CD14-positive monocyte (primary cell): Measurements from ENCODE around the gene MYO7A. TPM values are rescaled to one million over a fixed set of nuclear protein-coding genes. Genes with fewer than 3 reads are reported as not detected.

ENCODE experiments used
- DNase-seq, 3 donors: peaks; one replicate each; pipeline ENCODE4 v3.0.0-alpha.2; 2011 to 2022
- H2AFZ ChIP-seq: 2 replicates; pipeline ENCODE4 v1.6.0; 2012; ENCODE audit warnings: mild to moderate bottlenecking, low read depth, low read length, inconsistent platforms; ENCODE audit not compliant: insufficient read depth, poor library complexity, severe bottlenecking
- H3K27ac ChIP-seq, 2 donors: 1 replicate in 1 of 2; 2 replicates in 1 of 2; pipeline ENCODE4 v1.5.1; 2012 to 2013; ENCODE audit warnings: low read length in 2 of 2, control low read depth in 1 of 2, inconsistent platforms in 1 of 2, low read depth in 1 of 2, mild to moderate bottlenecking in 1 of 2
- H3K27me3 ChIP-seq, 2 donors: one replicate each; pipeline versions ENCODE4 v1.6.0 to v1.6.1; 2011 to 2013; ENCODE audit warnings: low read length in 2 of 2; ENCODE audit not compliant: control insufficient read depth in 2 of 2, insufficient read depth in 2 of 2
- H3K36me3 ChIP-seq, 2 donors: replicated peaks in 1 of 2; 1 replicate in 1 of 2; 2 replicates in 1 of 2; pipeline versions ENCODE4 v1.5.1 to v1.6.1; 2012 to 2013; ENCODE audit warnings: low read length in 2 of 2, control low read depth in 1 of 2, inconsistent platforms in 1 of 2, mild to moderate bottlenecking in 1 of 2; ENCODE audit not compliant: insufficient read depth in 2 of 2, control insufficient read depth in 1 of 2
- H3K4me1 ChIP-seq, 2 donors: 1 replicate in 1 of 2; 2 replicates in 1 of 2; pipeline versions ENCODE4 v1.5.1 to v1.6.1; 2012 to 2013; ENCODE audit warnings: low read length in 2 of 2, control low read depth in 1 of 2, inconsistent platforms in 1 of 2, mild to moderate bottlenecking in 1 of 2, moderate library complexity in 1 of 2; ENCODE audit not compliant: insufficient read depth in 2 of 2, control insufficient read depth in 1 of 2
- H3K4me2 ChIP-seq: replicated peaks from 2 replicates; pipeline ENCODE3; 2012; ENCODE audit warnings: low read length, moderate library complexity, mild to moderate bottlenecking; ENCODE audit not compliant: poor library complexity, severe bottlenecking; ENCODE audit errors: extremely low read depth
- H3K4me3 ChIP-seq, 3 experiments: fragments of 200-600 bp in 1 of 3; sonication (generic) in 1 of 3; replicated peaks in 1 of 3; 1 replicate in 2 of 3; 2 replicates in 1 of 3; pipeline ENCODE4 v1.5.1; 2011 to 2013; ENCODE audit warnings: low read length in 3 of 3, mild to moderate bottlenecking in 3 of 3, control low read depth in 2 of 3, low read depth in 2 of 3, inconsistent platforms in 1 of 3, moderate library complexity in 1 of 3
- H3K79me2 ChIP-seq: 2 replicates; pipeline ENCODE4 v1.6.0; 2012; ENCODE audit warnings: mild to moderate bottlenecking, control low read depth, inconsistent platforms, low read length, moderate library complexity; ENCODE audit not compliant: insufficient read depth
- H3K9ac ChIP-seq: 2 replicates; pipeline ENCODE4 v1.6.0; 2017; ENCODE audit warnings: low read length, mild to moderate bottlenecking; ENCODE audit not compliant: insufficient read depth, poor library complexity, severe bottlenecking
- H3K9me3 ChIP-seq, 2 donors: replicated peaks in 1 of 2; 1 replicate in 1 of 2; 2 replicates in 1 of 2; pipeline versions ENCODE4 v1.5.1 to v1.6.1; 2012 to 2013; ENCODE audit warnings: low read length in 2 of 2, control low read depth in 1 of 2; ENCODE audit not compliant: control insufficient read depth in 1 of 2, insufficient read depth in 1 of 2
- H4K20me1 ChIP-seq: 2 replicates; pipeline ENCODE4 v1.6.0; 2012; ENCODE audit warnings: mild to moderate bottlenecking, low read length, control low read depth, moderate library complexity; ENCODE audit not compliant: insufficient read depth
- H3K27ac Mint-ChIP-seq, 7 donors: one replicate each; pipeline ENCODE4 v1.8.0; 2020; ENCODE audit warnings: mild to moderate bottlenecking in 7 of 7, mixed read lengths in 7 of 7, moderate library complexity in 6 of 7, inconsistent platforms in 2 of 7
- H3K27me3 Mint-ChIP-seq, 3 donors: one replicate each; pipeline ENCODE4 v1.8.0; 2021 to 2022; ENCODE audit warnings: low read depth in 3 of 3, mild to moderate bottlenecking in 3 of 3, mixed read lengths in 3 of 3, moderate library complexity in 3 of 3, inconsistent platforms in 1 of 3
- H3K36me3 Mint-ChIP-seq, 2 donors: one replicate each; pipeline ENCODE4 v1.8.0; 2020; ENCODE audit warnings: mixed read lengths in 2 of 2, inconsistent platforms in 1 of 2, mild to moderate bottlenecking in 1 of 2
- H3K4me1 Mint-ChIP-seq: one replicate; pipeline ENCODE4 v1.8.0; 2020; ENCODE audit warnings: mild to moderate bottlenecking, mixed read lengths
- H3K4me3 Mint-ChIP-seq, 2 donors: one replicate each; pipeline ENCODE4 v1.8.0; 2020; ENCODE audit warnings: mild to moderate bottlenecking in 2 of 2, mixed read lengths in 2 of 2, moderate library complexity in 1 of 2
- H3K9me3 Mint-ChIP-seq, 7 donors: one replicate each; pipeline ENCODE4 v1.8.0; 2020 to 2022; ENCODE audit warnings: mixed read lengths in 7 of 7, mild to moderate bottlenecking in 6 of 7, moderate library complexity in 6 of 7, inconsistent platforms in 2 of 7
- CTCF ChIP-seq: fragments of 200-600 bp; IDR thresholded peaks from one replicate; pipeline ENCODE4 v1.8.0; 2022; ENCODE audit warnings: antibody characterized with exemption, mild to moderate bottlenecking
- WGBS: methylation state at CpG from one replicate; pipeline ENCODE4 v1.1.5; 2013; ENCODE audit warnings: missing lambda C conversion rate; ENCODE audit not compliant: insufficient coverage; 5-methylcytosine and 5-hydroxymethylcytosine counted together
- intact Hi-C, 2 donors: fragments of 100-400 bp; cut with micrococcal nuclease; formaldehyde crosslinking; loops; one replicate each; pipeline versions ENCODE4 v1.15.0 to v1.15.1; 2023
- polyA plus RNA-seq, 3 donors: library from polyadenylated mRNA; depleted of rRNA in 1 of 3; unstranded in 2 of 3; stranded (reverse) in 1 of 3; fragments of 300-500 nt in 2 of 3; fragments of >200 nt in 1 of 3; fragmentation: Illumina TruSeq in 2 of 3; gene quantifications; 1 replicate in 2 of 3; 2 replicates in 1 of 3; pipeline ENCODE4 v1.2.3, GENCODE V29; 2012 to 2021

The MYO7A gene
- polyA plus RNA-seq, 3 donors: 3.5 to 7.8 (median 3.6) TPM

GRCh38 chr11:77117492-77117891, 10.6 kb upstream of the MYO7A start:
- peaks cover 5% of the 10 kb centered on the region for H3K4me1 Mint-ChIP-seq
- H3K4me2 ChIP-seq: no peak overlapping the region
- no peaks in the 10 kb centered on the region for H4K20me1 ChIP-seq
- DNase-seq: no peak
- H3K36me3 Mint-ChIP-seq: no peaks in the 10 kb centered on the region
- H3K36me3 ChIP-seq: no peaks in the 10 kb centered on the region
- H3K9ac ChIP-seq: no peak overlapping the region
- H3K4me3 ChIP-seq: no peak overlapping the region
- no peak overlapping the region for H3K4me3 Mint-ChIP-seq
- no peaks in the 10 kb centered on the region for H3K27me3 ChIP-seq
- peaks cover 0 to 3% (median 0%) of the 10 kb centered on the region in 7 donors for H3K9me3 Mint-ChIP-seq
- H2AFZ ChIP-seq: no peak overlapping the region
- intact Hi-C loops: no loop called here
- no peaks in the 10 kb centered on the region for H3K4me1 ChIP-seq
- no peaks in the 10 kb centered on the region for H3K9me3 ChIP-seq
- no peaks in the 10 kb centered on the region for H3K79me2 ChIP-seq
- TF ChIP-seq CTCF: no peak
- WGBS: 96% methylated on average over 4 of the region's 7 CpGs
- no peak overlapping the region for H3K27ac Mint-ChIP-seq
- H3K27ac ChIP-seq: no peak overlapping the region
- peaks cover 0 to 1% (median under 1%) of the 10 kb centered on the region in 3 donors for H3K27me3 Mint-ChIP-seq

GRCh38 chr11:77118086-77118485, 10.0 kb upstream of the MYO7A start:
- DNase-seq: no peak
- Histone ChIP-seq H3K4me3 (no peak overlapping the region), H3K36me3 (no peaks in the 10 kb centered on the region), H3K9me3 (no peaks in the 10 kb centered on the region), H2AFZ (no peak overlapping the region), H3K27ac (no peak overlapping the region), H3K27me3 (no peaks in the 10 kb centered on the region), H4K20me1 (no peaks in the 10 kb centered on the region), H3K9ac (no peak overlapping the region), H3K4me2 (no peak overlapping the region), H3K79me2 (no peaks in the 10 kb centered on the region), H3K4me1 (no peaks in the 10 kb centered on the region)
- peaks cover 4% of the 10 kb centered on the region for H3K4me1 Mint-ChIP-seq
- intact Hi-C loops: no loop called here
- peaks cover 0 to 3% (median 0%) of the 10 kb centered on the region in 3 donors for H3K27me3 Mint-ChIP-seq
- TF ChIP-seq CTCF: no peak
- H3K9me3 Mint-ChIP-seq: peaks cover 0 to 3% (median 0%) of the 10 kb centered on the region in 7 donors
- WGBS: 98% methylated on average over 15 of the region's 17 CpGs
- no peak overlapping the region for H3K27ac Mint-ChIP-seq
- H3K36me3 Mint-ChIP-seq: no peaks in the 10 kb centered on the region
- no peak overlapping the region for H3K4me3 Mint-ChIP-seq
